Embryonic facial prominence (tissue), 1 donor: ENCODE data around the gene TRPM3.

ENCODE experiments used
- DNase-seq: peaks from one replicate; pipeline ENCODE4 v3.0.0-alpha.2; 2016; ENCODE audit errors: extremely low spot score

Gene TRPM3

GRCh38 chr9:70614786-70615463 is 506.5 kb downstream of the TRPM3 start:
- DNase-seq = no peak

- no peak for DNase-seq
Observed at GRCh38 chr9:70613024-70613768, 508.2 kb downstream of the TRPM3 start.

GRCh38 chr9:70610287-70610644 is 511.2 kb downstream of the TRPM3 start:
- DNase-seq = no peak

- no peak for DNase-seq
Observed at GRCh38 chr9:70609542-70610286, 511.7 kb downstream of the TRPM3 start.

- DNase-seq = no peak
Observed at GRCh38 chr9:70609011-70609410, 512.4 kb downstream of the TRPM3 start.

- no peak for DNase-seq
Observed at GRCh38 chr9:70607926-70608325, 513.5 kb downstream of the TRPM3 start.

- no peak for DNase-seq
Observed at GRCh38 chr9:70607329-70607728, 514.1 kb downstream of the TRPM3 start.

- DNase-seq = no peak
Observed at GRCh38 chr9:70603020-70603411, 518.4 kb downstream of the TRPM3 start.

- DNase-seq = peak; percentile 84
Observed at GRCh38 chr9:70602321-70603019, 519.0 kb downstream of the TRPM3 start.

- DNase-seq = peak; percentile 50
Observed at GRCh38 chr9:70601000-70601951, 520.1 kb downstream of the TRPM3 start.

- no peak for DNase-seq
Observed at GRCh38 chr9:70600506-70600905, 520.9 kb downstream of the TRPM3 start.

- no peak for DNase-seq
Observed at GRCh38 chr9:70597886-70598285, 523.5 kb downstream of the TRPM3 start.

- DNase-seq = no peak
Observed at GRCh38 chr9:70595211-70595610, 526.2 kb downstream of the TRPM3 start.

- DNase-seq = no peak
Observed at GRCh38 chr9:70594386-70594944, 527.0 kb downstream of the TRPM3 start.

- DNase-seq = no peak
Observed at GRCh38 chr9:70593241-70593640, 528.2 kb downstream of the TRPM3 start.

- peak; percentile 81 for DNase-seq
Observed at GRCh38 chr9:70590315-70590677, 531.1 kb downstream of the TRPM3 start.

GRCh38 chr9:70589571-70590314 is 531.7 kb downstream of the TRPM3 start:
- DNase-seq = no peak

GRCh38 chr9:70588999-70589398 is 532.4 kb downstream of the TRPM3 start:
- DNase-seq = no peak

GRCh38 chr9:70588381-70588780 is 533.0 kb downstream of the TRPM3 start:
- DNase-seq = no peak

- DNase-seq = no peak
Observed at GRCh38 chr9:70587201-70587600, 534.2 kb downstream of the TRPM3 start.
